Uterus (tissue), 4 donors: ENCODE results near the gene STARD10. TPM values are rescaled to one million over a fixed set of nuclear protein-coding genes. Genes with fewer than 3 reads are reported as not detected.
"Not testable (repeated sequence)": the region's sequence is repeated elsewhere in the genome, so short reads cannot be mapped to it uniquely, and the experiment has no call there.

Experiments
- DNase-seq, 2 donors: peaks; one replicate each; pipeline ENCODE4 v3.0.0-alpha.2; 2019 to 2020
- H3K27ac ChIP-seq, 2 donors: fragments of 200-600 bp; sonication (generic); 1 replicate in 1 of 2; 2 replicates in 1 of 2; pipeline ENCODE4 v1.5.1; 2016 to 2018
- H3K27me3 ChIP-seq, 2 donors: fragments of 200-600 bp; sonication (generic); one replicate each; pipeline ENCODE4 v1.5.1; 2018 to 2019; ENCODE audit warnings: control low read depth in 1 of 2
- H3K36me3 ChIP-seq, 2 donors: fragments of 200-600 bp; sonication (generic); one replicate each; pipeline ENCODE4 v1.5.1; 2019; ENCODE audit warnings: control low read depth in 1 of 2
- H3K4me1 ChIP-seq, 2 donors: fragments of 200-600 bp; sonication (generic); one replicate each; pipeline ENCODE4 v1.5.1; 2018 to 2019; ENCODE audit warnings: control low read depth in 1 of 2
- H3K4me3 ChIP-seq, 2 donors: fragments of 200-600 bp; sonication (generic); 1 replicate in 1 of 2; 2 replicates in 1 of 2; pipeline ENCODE4 v1.5.1; 2018 to 2019; ENCODE audit warnings: mild to moderate bottlenecking in 1 of 2
- H3K9me3 ChIP-seq, 2 donors: fragments of 200-600 bp; sonication (generic); one replicate each; pipeline ENCODE4 v1.5.1; 2019; ENCODE audit warnings: control low read depth in 1 of 2
- CTCF ChIP-seq, 4 experiments: fragments of 200-600 bp in 2 of 4; fragments of 450-650 bp in 2 of 4; sonication (generic) in 2 of 4; IDR thresholded peaks; one replicate each; pipeline ENCODE4 v1.5.1; 2016 to 2019; ENCODE audit warnings: antibody characterized with exemption in 4 of 4, mild to moderate bottlenecking in 2 of 4, moderate library complexity in 1 of 4
- POLR2A ChIP-seq, 2 donors: fragments of 450-650 bp; IDR thresholded peaks; one replicate each; pipeline ENCODE4 v1.6.1; 2016; ENCODE audit warnings: antibody characterized with exemption in 2 of 2, mild to moderate bottlenecking in 1 of 2, moderate library complexity in 1 of 2
- intact Hi-C: fragments of 100-400 bp; cut with DNase I; formaldehyde crosslinking; loops from one replicate; pipeline ENCODE4 v1.15.1; 2023; ENCODE audit warnings: low total_unique reads
- total RNA-seq, 4 donors: library from RNA; depleted of rRNA in 3 of 4; stranded (reverse); fragments of >200 nt in 3 of 4; gene quantifications; one replicate each; pipeline versions ENCODE4 v1.1.0 to v1.2.4, GENCODE V29; 2014 to 2023
- donor health status: DM: yes; HTN: yes; CAD: no.

The STARD10 gene
- total RNA-seq, 4 donors from 2014 or later: 19.1 to 85.3 (median 53.0) TPM

GRCh38 chr11:72828692-72829101 is 34.9 kb upstream of the STARD10 start:
- H3K9me3 ChIP-seq: no peaks in the 10 kb centered on the region
- no peaks in the 10 kb centered on the region for H3K36me3 ChIP-seq
- no peak overlapping the region for H3K4me3 ChIP-seq
- intact Hi-C loops: no loop called here
- no peaks in the 10 kb centered on the region for H3K27me3 ChIP-seq
- H3K27ac ChIP-seq: no peak overlapping the region
- H3K4me1 ChIP-seq: peaks cover 0 to 5% of the 10 kb centered on the region in 2 donors
- TF ChIP-seq POLR2A (IDR thresholded peaks at IDR 0.05) (no peak), CTCF (IDR thresholded peaks at IDR 0.05) (no peak)
- DNase-seq: no peak

GRCh38 chr11:72828081-72828567 is 34.3 kb upstream of the STARD10 start:
- no peak for TF ChIP-seq POLR2A (IDR thresholded peaks at IDR 0.05)
- no peak for TF ChIP-seq CTCF (IDR thresholded peaks at IDR 0.05)
- H3K27ac ChIP-seq: peak overlapping the region; percentile 30 to 49
- peaks cover 0 to 5% of the 10 kb centered on the region in 2 donors for H3K4me1 ChIP-seq
- intact Hi-C loops: no loop called here
- no peaks in the 10 kb centered on the region for H3K9me3 ChIP-seq
- H3K27me3 ChIP-seq: no peaks in the 10 kb centered on the region
- no peak overlapping the region for H3K4me3 ChIP-seq
- DNase-seq: peak in 1 of 2 donors; percentile 24
- H3K36me3 ChIP-seq: no peaks in the 10 kb centered on the region

- H3K4me3 ChIP-seq, H3K9me3 ChIP-seq, intact Hi-C loops, H3K36me3 ChIP-seq, H3K27me3 ChIP-seq, H3K4me1 ChIP-seq, DNase-seq: not testable (repeated sequence)
- H3K27ac ChIP-seq: peak overlapping the region; percentile 30 to 49
Measured at GRCh38 chr11:72827656-72828055, 33.8 kb upstream of the STARD10 start.

GRCh38 chr11:72826942-72827480 is 33.2 kb upstream of the STARD10 start:
- TF ChIP-seq POLR2A (IDR thresholded peaks at IDR 0.05): no peak
- no peak for TF ChIP-seq CTCF (IDR thresholded peaks at IDR 0.05)
- peak overlapping the region in 1 of 2 donors; percentile 17 for H3K27ac ChIP-seq
- intact Hi-C loops: no loop called here
- H3K9me3 ChIP-seq: no peaks in the 10 kb centered on the region
- peaks cover 0 to 3% of the 10 kb centered on the region in 2 donors for H3K4me1 ChIP-seq
- H3K36me3 ChIP-seq: no peaks in the 10 kb centered on the region
- no peak for DNase-seq
- H3K27me3 ChIP-seq: no peaks in the 10 kb centered on the region
- H3K4me3 ChIP-seq: no peak overlapping the region

GRCh38 chr11:72826191-72826941 is 32.5 kb upstream of the STARD10 start:
- no peaks in the 10 kb centered on the region for H3K27me3 ChIP-seq
- no peaks in the 10 kb centered on the region for H3K36me3 ChIP-seq
- H3K9me3 ChIP-seq: no peaks in the 10 kb centered on the region
- TF ChIP-seq CTCF (IDR thresholded peaks at IDR 0.05) (no peak), POLR2A (IDR thresholded peaks at IDR 0.05) (no peak)
- no peak overlapping the region for H3K4me3 ChIP-seq
- peak in 1 of 2 donors; percentile 20 for DNase-seq
- H3K27ac ChIP-seq: no peak overlapping the region
- peaks cover 2 to 3% of the 10 kb centered on the region in 2 donors for H3K4me1 ChIP-seq
- intact Hi-C loops: no loop called here
